ENCODE measurements around the gene MORN1.

The MORN1 gene

DNA sequence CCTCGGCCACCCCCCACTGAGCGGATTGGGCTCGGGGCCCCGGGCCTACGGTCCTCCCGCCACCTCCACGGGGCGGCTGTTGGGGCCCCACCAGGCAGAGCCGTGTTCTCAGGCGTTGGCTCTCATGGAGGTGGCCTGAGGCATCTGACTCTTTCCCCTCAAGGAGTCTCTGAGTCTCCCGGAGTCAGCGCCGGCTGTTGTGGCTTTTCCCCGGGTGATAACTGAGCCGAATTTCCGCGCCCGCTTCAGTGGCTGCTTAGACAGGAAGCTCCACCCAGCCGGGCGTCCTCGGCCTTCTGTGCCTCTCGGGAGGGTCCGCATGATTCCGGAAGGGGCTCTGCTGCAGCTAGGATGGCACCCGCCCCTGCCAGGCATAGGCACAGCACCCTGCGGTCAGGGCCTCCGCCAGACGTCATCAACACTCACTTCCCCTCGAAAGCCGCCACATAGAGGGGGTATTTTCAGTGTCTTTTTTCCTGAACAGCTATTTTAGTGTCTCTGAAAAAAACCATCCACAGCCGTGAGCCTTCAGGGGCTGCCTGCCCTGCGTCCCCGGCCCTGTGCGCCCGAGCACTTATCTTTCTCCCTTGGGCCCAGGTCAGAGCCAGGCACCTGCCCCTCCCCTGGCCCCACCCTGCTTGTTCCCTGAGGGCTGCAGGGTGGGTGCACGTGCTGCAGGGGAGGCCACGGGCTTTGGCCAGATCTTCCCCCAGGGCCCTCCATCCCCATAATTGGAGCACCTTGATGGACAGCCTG, 90.3 kb downstream of the MORN1 start:
- H3K4me3 ChIP-seq (ENCODE audit: low read depth, low read length) = no peak overlapping the region
- no peak for DNase-seq
- H3K27me3 ChIP-seq (ENCODE audit: insufficient read depth, low read depth, severe bottlenecking) = no peaks in the 10 kb centered on the region
- no peak overlapping the region for H3K27ac ChIP-seq
- TF ChIP-seq, protein P1, sequence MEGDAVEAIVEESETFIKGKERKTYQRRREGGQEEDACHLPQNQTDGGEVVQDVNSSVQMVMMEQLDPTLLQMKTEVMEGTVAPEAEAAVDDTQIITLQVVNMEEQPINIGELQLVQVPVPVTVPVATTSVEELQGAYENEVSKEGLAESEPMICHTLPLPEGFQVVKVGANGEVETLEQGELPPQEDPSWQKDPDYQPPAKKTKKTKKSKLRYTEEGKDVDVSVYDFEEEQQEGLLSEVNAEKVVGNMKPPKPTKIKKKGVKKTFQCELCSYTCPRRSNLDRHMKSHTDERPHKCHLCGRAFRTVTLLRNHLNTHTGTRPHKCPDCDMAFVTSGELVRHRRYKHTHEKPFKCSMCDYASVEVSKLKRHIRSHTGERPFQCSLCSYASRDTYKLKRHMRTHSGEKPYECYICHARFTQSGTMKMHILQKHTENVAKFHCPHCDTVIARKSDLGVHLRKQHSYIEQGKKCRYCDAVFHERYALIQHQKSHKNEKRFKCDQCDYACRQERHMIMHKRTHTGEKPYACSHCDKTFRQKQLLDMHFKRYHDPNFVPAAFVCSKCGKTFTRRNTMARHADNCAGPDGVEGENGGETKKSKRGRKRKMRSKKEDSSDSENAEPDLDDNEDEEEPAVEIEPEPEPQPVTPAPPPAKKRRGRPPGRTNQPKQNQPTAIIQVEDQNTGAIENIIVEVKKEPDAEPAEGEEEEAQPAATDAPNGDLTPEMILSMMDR (IDR thresholded peaks at IDR 0.05; ENCODE audit: low read depth, low read length) = no peak
- H3K36me3 ChIP-seq = peaks cover 19% of the 10 kb centered on the region
- no peaks in the 10 kb centered on the region for H3K9me3 ChIP-seq (ENCODE audit: severe bottlenecking)

DNA sequence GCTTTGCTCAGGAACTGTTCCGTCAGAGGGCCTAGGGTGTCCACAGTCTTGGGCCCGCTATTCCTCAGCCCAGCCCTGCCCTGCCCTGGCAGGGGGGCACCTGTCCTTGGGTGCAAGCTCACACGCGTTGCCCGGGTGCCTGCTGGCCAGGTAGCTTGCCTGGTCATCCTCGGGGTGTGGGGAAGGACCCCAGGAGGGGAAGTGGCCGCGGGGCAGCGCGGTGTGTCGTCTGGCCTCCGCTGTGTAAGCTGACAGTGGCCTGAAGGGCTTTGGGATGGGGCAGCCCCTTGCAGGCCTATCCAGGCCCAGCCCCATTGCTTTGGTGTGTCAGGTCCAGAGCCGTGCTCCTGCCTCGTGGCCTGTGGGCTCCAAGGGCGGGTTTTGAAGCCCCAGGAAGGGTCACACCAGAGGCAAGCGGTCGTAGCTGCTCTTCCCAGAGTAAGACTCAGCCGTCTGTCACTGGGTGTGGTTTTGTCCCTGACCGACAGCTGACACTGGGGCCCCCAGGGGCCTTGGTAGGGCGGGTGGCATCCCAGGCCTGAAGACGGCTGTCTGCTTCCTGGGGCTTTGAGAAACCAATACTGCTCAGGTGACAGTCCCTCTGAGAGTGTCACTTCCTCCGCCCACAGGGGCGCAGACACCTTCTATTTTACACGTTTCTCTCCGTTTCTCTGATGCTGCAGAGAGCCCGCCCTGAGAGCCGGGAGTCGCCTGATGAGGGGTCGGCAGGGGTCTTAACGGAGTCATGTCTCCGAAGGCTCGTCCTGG, 91.2 kb downstream of the MORN1 start:
- TF ChIP-seq, protein P1 (IDR thresholded peaks at IDR 0.05; ENCODE audit: low read depth, low read length) = no peak
- H3K27me3 ChIP-seq (ENCODE audit: insufficient read depth, low read depth, severe bottlenecking) = no peaks in the 10 kb centered on the region
- H3K27ac ChIP-seq = no peak overlapping the region
- H3K9me3 ChIP-seq (ENCODE audit: severe bottlenecking) = no peaks in the 10 kb centered on the region
- H3K4me3 ChIP-seq (ENCODE audit: low read depth, low read length) = no peak overlapping the region
- no peak for DNase-seq
- peaks cover 11% of the 10 kb centered on the region for H3K36me3 ChIP-seq

DNA sequence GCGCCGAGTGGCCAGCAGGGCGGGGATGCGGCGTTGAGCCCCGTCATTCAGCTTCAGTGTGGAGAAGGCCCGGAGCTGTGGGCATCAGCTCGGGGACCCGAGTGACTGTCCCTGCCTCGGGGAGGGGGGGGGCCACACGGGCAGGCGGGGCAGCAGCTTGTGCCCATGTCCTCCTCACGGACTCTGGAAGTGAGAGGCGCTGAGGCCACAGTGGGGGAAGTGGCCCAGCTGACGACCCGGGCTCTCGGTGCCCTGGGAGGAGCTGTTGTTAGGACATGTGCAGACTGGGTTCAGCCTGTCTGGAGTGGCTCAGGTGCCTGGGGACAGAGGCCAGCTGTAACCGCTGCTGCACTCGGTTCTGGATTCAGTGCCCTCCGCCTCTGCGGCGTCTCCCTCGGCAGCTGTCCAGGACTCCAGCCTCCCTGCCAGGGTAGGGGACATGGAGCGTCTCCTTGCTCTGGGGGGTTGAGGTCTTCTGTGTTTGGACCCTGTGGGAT, 92.2 kb downstream of the MORN1 start:
- TF ChIP-seq, protein P1 (IDR thresholded peaks at IDR 0.05; ENCODE audit: low read depth, low read length) = no peak

DNA sequence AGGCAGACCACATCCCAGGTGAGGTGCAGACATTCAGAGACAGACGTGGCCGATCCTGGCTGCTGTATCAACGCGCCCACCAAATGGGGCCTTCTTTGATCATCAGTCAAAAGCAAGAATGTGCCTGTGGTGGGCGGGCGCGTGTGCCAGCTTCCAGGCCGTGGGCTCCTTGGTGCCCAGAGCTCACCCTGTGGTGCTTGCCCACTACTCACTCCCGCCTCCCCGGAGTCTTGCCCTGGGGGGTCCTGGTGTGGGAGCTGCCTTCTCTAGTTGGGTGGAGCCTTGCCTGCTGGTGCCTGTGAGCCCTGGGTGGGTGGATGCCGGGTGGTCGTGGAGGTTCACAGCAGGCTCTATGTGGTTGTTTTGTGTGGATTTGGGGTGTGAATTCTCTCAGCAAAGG, 92.7 kb downstream of the MORN1 start:
- Histone ChIP-seq H3K4me3 (ENCODE audit: low read depth, low read length) (no peak overlapping the region), H3K36me3 (no peaks in the 10 kb centered on the region; the same call in 1 of the 2 replicates), H3K9me3 (ENCODE audit: severe bottlenecking) (no peaks in the 10 kb centered on the region), H3K27me3 (ENCODE audit: insufficient read depth, low read depth, severe bottlenecking) (no peaks in the 10 kb centered on the region), H3K27ac (no peak overlapping the region)
- DNase-seq = no peak
- TF ChIP-seq, protein P1 (IDR thresholded peaks at IDR 0.05; ENCODE audit: low read depth, low read length) = no peak

More for the DNA sequence above, 92.2 kb downstream of the MORN1 start:
- Histone ChIP-seq H3K27me3 (ENCODE audit: insufficient read depth, low read depth, severe bottlenecking) (no peaks in the 10 kb centered on the region), H3K36me3 (peaks cover under 1% of the 10 kb centered on the region; the same call in 1 of the 2 replicates), H3K4me3 (ENCODE audit: low read depth, low read length) (no peak overlapping the region), H3K9me3 (ENCODE audit: severe bottlenecking) (no peaks in the 10 kb centered on the region), H3K27ac (no peak overlapping the region)
- DNase-seq = no peak

DNA sequence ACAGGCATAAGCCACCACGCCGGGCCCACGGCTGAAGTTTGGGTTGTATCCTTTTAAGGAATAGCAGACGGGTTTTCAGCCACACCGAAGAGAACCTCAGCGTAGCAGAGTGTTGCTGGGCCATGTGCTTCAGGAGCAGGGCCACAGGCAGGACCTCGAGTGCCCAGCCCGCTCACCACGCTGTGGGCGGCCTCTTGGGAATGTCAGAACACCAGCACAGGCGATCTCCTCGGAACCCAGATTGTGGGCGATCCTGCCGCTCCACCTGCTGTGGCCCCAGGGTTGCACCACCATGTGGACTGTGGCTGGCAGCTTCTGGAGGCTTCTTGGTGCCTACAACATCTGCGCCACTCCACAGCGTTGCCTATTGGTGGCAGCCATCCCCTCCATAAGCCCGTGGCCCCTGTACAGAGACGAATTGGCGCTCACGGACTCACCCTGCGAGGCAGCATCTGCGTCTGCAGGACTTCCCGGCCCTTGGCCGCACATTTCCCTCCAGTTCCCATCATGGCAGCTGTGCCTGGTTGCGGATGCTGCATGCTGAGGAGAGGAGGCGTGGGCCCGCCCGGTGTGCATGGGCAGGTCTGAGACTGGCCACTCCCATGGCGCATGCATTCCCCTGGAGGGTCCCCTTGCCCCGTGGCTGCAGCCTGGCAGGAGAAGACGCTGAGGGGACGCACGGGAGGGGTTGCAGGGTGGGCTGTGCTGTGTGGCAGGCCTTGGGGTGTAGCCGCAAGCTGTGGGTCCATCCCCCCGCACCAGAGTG, 93.9 kb downstream of the MORN1 start:
- H3K4me3 ChIP-seq (ENCODE audit: low read depth, low read length) = no peak overlapping the region
- H3K9me3 ChIP-seq (ENCODE audit: severe bottlenecking) = no peaks in the 10 kb centered on the region
- TF ChIP-seq, protein P1 (IDR thresholded peaks at IDR 0.05; ENCODE audit: low read depth, low read length) = no peak
- no peak for DNase-seq
- no peaks in the 10 kb centered on the region; the same call in 1 of the 2 replicates for H3K36me3 ChIP-seq
- no peak overlapping the region for H3K27ac ChIP-seq
- H3K27me3 ChIP-seq (ENCODE audit: insufficient read depth, low read depth, severe bottlenecking) = no peaks in the 10 kb centered on the region
